ENCODE data around the gene MRAP. TPM values are rescaled to one million over a fixed set of nuclear protein-coding genes. Genes with fewer than 3 reads are reported as not detected.
A peak's percentile ranks its signal among the peaks of the same experiment; 100 is the strongest.

MRAP gene
- total RNA-seq, 1 donor from 2014 or later, result 3.9 TPM

DNA sequence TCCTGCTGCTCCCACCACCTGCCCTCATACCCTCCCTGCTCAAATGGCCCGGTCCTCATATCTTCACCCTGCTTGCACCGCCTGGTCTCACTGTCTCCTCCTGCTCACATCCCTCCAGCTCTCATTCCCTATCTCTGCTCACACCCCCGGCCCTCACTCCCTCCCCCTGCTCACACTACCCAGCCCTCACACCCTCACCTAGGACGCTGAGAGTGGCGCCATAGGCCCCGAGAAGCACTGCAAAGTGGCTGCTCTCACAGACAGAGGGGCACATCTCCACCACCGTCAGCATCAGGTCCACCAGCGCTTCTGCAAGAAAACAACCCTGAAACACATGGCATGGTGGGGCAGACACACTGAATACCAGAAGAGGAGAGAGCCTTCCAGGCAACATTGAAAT, 38.6 kb downstream of the MRAP start:
- H3K27me3 ChIP-seq, result no peaks in the 10 kb centered on the region

DNA sequence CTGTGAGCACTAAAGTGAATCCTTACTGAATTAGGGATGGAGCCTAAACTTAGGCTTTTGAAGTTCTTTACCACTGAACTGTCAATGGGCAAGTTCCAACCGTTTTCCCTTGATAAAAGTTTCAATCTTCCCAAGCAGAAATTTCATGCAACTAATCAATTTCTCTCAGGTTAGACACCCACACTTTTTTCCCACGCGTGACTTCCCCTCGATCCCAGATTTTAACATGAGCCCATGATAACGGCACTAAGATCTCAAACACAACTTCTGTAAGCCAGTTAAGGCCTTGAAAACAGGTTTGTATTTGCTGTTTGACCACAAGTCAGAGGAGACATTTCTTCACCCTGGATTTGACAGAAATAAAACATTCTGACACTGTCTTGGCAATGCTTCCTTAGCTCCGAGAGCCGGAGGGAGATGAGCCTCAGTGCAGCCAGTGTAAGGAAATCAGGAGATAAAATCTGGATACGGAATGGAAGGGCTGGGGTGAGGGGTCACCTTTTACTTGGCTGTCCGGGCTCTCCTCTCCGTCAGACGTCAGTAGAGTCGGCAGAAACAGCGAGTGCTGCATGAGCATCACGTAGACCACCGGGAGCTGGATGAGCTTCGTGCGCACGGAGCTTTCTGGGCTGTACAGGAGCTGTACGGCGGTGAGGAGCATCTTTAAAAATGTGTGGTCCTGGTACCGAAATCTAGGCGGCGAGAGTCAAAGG, 39.7 kb downstream of the MRAP start:
- no peaks in the 10 kb centered on the region for H3K9me3 ChIP-seq
- H3K27me3 ChIP-seq, result no peaks in the 10 kb centered on the region
- TF ChIP-seq, protein P1, sequence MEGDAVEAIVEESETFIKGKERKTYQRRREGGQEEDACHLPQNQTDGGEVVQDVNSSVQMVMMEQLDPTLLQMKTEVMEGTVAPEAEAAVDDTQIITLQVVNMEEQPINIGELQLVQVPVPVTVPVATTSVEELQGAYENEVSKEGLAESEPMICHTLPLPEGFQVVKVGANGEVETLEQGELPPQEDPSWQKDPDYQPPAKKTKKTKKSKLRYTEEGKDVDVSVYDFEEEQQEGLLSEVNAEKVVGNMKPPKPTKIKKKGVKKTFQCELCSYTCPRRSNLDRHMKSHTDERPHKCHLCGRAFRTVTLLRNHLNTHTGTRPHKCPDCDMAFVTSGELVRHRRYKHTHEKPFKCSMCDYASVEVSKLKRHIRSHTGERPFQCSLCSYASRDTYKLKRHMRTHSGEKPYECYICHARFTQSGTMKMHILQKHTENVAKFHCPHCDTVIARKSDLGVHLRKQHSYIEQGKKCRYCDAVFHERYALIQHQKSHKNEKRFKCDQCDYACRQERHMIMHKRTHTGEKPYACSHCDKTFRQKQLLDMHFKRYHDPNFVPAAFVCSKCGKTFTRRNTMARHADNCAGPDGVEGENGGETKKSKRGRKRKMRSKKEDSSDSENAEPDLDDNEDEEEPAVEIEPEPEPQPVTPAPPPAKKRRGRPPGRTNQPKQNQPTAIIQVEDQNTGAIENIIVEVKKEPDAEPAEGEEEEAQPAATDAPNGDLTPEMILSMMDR (IDR thresholded peaks at IDR 0.05), result no peak
- TF ChIP-seq POLR2A (IDR thresholded peaks at IDR 0.05) (no peak), POLR2AphosphoS5 (IDR thresholded peaks at IDR 0.05; ENCODE audit: insufficient read depth in 1 of 2, low read depth in 1 of 2) (no peak)
- no peak for DNase-seq (ENCODE audit: extremely low spot score in 2 of 2)
- no peak overlapping the region for H3K4me3 ChIP-seq
- peaks cover 4 to 70% of the 10 kb centered on the region in 2 donors for H3K36me3 ChIP-seq
- no peak overlapping the region for H3K27ac ChIP-seq
- intact Hi-C loops (cut with DNase I), result no loop called here
- no peaks in the 10 kb centered on the region for H3K4me1 ChIP-seq

More for the DNA sequence above, 38.6 kb downstream of the MRAP start:
- DNase-seq (ENCODE audit: extremely low spot score in 2 of 2), result no peak
- no peak overlapping the region for H3K27ac ChIP-seq
- H3K4me1 ChIP-seq, result no peaks in the 10 kb centered on the region
- TF ChIP-seq, protein P1 (IDR thresholded peaks at IDR 0.05), result no peak
- no peak for TF ChIP-seq POLR2AphosphoS5 (IDR thresholded peaks at IDR 0.05; ENCODE audit: insufficient read depth in 1 of 2, low read depth in 1 of 2)
- no peak for TF ChIP-seq POLR2A (IDR thresholded peaks at IDR 0.05)
- peaks cover 4 to 69% of the 10 kb centered on the region in 2 donors for H3K36me3 ChIP-seq
- no peaks in the 10 kb centered on the region for H3K9me3 ChIP-seq
- H3K4me3 ChIP-seq, result no peak overlapping the region
- intact Hi-C loops (cut with DNase I), result no loop called here

DNA sequence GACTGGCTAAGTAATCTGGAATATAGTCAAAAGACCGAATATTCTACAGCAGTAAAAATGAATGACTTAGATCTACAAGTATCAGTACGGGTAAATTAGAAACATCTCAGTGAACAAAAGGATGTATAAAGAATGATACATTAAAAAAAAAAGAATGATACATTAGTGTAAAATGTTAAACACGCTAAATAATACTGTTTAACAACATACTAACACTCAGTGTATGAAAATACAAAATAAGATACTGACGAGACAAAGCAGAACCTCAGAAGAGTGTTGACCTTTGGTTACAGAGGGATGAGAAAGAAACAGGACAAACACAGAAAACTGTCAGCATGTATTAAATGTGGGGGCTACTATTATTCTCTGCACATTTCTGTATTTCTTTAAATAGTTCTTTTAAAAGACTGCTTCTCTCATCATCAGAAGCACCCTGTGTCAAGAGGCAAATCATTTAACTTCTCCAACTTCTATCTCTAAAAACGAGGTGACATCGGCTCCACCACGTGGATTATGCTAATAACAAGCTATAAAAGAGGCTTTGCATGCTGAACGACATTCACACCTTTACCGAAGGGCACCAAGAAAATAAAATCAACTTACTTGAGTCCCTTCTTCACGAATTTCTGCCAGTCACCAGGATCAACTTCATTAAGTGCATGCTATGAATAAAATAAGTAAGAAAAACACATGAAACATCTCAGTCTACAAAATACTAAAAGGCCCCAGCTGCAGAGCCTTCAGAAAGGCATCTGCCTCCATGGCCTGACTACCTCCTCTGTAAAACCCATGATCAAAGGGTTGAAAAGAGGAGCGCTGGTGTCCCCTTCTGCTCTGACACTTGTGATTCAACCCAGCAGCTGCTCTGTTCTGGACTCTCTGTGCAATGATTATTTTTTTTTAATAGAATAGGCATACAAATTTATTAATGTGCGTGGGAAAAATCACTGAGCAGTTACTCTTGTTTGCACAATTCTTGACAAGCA, 42.5 kb downstream of the MRAP start:
- DNase-seq (ENCODE audit: extremely low spot score in 2 of 2), result no peak
- peaks cover 4 to 87% of the 10 kb centered on the region in 2 donors for H3K36me3 ChIP-seq
- TF ChIP-seq POLR2A (IDR thresholded peaks at IDR 0.05) (no peak), POLR2AphosphoS5 (IDR thresholded peaks at IDR 0.05; ENCODE audit: insufficient read depth in 1 of 2, low read depth in 1 of 2) (no peak)
- TF ChIP-seq, protein P1 (IDR thresholded peaks at IDR 0.05), result no peak

DNA sequence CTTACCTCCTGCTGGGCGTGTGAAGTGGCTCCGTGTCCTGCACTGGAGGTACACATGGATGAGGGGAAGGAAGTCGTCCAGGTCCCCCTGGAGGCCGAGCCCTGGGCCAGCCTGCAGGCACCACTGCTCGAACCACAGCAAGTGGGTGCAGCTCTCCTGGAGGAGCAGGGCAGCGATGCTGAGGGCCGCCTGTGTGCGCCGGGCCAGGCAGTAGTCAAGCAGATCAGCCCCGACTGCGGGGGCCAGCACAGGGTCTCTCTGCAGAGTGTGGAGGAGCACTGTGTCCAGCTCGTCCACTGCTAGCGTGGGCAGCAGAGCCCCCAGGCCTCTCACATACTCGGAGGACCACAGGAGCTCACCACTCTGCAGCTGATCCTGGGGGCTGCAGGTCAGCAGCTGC, 48.3 kb downstream of the MRAP start:
- peak overlapping the region; percentile 63 for H3K27ac ChIP-seq
- peaks cover 0 to 91% of the 10 kb centered on the region in 2 donors for H3K36me3 ChIP-seq

More for the DNA sequence above, 42.5 kb downstream of the MRAP start:
- intact Hi-C loops (cut with DNase I), result no loop called here
- H3K9me3 ChIP-seq, result no peaks in the 10 kb centered on the region
- no peak overlapping the region for H3K4me3 ChIP-seq
- H3K4me1 ChIP-seq, result no peaks in the 10 kb centered on the region
- H3K27me3 ChIP-seq, result no peaks in the 10 kb centered on the region
- no peak overlapping the region for H3K27ac ChIP-seq

More for the DNA sequence above, 48.3 kb downstream of the MRAP start:
- Histone ChIP-seq H3K27me3 (no peaks in the 10 kb centered on the region), H3K4me3 (no peak overlapping the region), H3K9me3 (no peaks in the 10 kb centered on the region), H3K4me1 (peaks cover 31% of the 10 kb centered on the region)
- TF ChIP-seq POLR2AphosphoS5 (IDR thresholded peaks at IDR 0.05; ENCODE audit: insufficient read depth in 1 of 2, low read depth in 1 of 2) (no peak), POLR2A (IDR thresholded peaks at IDR 0.05) (no peak)
- TF ChIP-seq, protein P1 (IDR thresholded peaks at IDR 0.05), result no peak
- intact Hi-C loops (cut with DNase I), result no loop called here
- DNase-seq (ENCODE audit: extremely low spot score in 2 of 2), result peak in 1 of 2 donors; percentile 70

Measured in vagina (tissue), 2 donors.